ENCODE data around the gene USP20. TPM values are rescaled to one million over a fixed set of nuclear protein-coding genes. Genes with fewer than 3 reads are reported as not detected.

The USP20 gene
- total RNA-seq, 1 experiment from 2014 or later = 27.7 TPM

DNA sequence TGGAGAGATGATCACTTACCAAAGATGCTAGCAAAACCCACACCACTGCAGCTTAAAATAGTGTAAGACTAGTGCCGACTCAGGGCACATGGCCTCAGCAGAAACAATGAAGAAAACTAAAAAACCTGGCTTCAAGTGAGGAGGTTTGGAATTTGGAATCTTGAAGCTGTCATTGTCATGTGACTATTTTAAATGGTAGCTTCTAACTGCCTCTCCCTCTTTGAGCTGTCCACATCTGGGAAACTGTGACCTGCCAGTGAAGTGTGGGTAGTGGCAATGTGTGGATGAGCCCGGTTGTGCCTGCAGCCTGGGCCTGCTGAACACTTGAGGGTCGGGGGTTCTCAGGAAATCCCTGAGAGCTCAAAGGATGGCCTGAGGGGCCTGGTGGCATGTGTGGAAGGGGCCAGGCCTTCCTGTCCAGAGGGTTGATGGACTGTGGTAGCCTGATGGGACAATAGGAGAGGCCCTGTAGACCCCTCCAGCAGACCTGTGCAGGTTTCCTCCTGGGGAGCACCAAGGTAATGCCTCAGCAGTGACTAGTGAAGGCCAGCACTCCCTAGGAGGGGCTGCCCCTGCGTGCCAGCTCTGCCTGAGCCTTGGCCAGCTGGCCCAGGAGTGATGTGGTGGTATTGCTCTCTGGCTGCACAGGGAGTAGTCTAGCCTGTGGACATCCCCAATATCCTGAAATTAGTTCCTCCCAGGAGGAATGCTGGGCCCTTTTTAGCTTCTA lies 13.6 kb downstream of the USP20 start:
- DNase-seq (ENCODE audit: low spot score) = no peak
- in situ Hi-C loops (cut with HindIII; ENCODE audit: low sequenced_read_pairs) = no loop called here

DNA sequence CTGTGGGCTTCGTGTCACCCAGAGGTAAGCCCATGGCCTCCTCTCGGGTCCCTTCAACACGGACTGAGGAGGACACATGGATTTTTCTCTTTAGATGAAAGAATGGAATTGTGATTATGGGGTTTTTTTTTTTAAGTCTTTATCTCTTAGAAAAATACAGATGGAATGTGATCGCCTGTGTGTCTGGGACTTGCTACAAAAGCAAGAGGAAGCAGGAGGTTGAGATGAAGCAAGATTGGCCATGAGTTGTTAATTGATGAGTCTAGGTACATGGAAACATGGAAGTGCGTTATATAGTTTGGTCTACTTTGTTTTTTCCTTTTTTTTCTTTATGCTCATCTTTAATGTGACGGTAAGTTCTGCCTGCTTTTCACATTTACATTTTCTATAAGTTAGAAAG lies 14.6 kb downstream of the USP20 start:
- no peak for DNase-seq (ENCODE audit: low spot score)
- in situ Hi-C loops (cut with HindIII; ENCODE audit: low sequenced_read_pairs) = no loop called here

GRCh38 chr9:129850821-129851550 lies 15.7 kb downstream of the USP20 start:
- in situ Hi-C loops (cut with HindIII; ENCODE audit: low sequenced_read_pairs) = no loop called here
- no peak for DNase-seq (ENCODE audit: low spot score)

DNA sequence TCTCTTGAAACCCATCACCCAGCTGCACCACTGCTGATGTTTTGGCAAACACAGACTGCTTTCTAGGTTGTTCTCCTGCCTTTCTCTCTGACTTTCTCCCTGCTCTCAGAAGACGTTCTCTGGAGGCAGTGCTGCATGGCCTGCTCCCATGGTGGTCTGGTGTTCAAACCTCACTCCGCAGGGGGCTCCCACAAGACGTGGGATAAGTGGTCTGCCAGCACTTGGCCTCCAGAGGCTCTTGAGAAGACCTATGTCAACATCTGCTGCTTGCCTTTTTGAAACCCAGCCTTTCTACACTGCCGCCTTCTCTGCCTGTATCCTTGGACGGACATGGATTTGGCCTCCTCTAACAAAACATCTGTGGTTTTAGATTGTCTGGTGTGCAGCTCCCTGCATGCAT lies 16.6 kb downstream of the USP20 start:
- no peak for DNase-seq (ENCODE audit: low spot score)
- in situ Hi-C loops (cut with HindIII; ENCODE audit: low sequenced_read_pairs) = no loop called here

DNA sequence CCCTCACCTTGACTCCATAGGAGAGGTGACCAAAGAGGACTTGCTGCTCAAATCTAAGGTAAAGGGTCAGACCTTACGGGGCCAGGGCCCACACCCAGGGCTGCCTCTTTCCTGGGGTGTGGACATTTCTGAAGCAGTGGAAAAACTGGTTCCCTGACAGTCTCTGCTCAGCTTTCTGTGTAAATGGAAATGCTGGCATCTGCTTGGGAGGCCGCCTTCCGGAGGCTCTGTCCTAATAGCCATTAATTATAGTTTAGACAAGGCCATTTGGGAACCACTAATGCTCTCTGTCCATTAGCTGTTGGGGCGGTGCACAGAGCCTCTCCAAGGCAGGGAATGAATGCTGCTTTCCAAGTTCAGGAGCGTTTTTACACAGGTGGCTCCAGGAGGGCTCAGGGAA lies 17.3 kb downstream of the USP20 start:
- DNase-seq (ENCODE audit: low spot score) = no peak
- in situ Hi-C loops (cut with HindIII; ENCODE audit: low sequenced_read_pairs) = no loop called here

GRCh38 chr9:129853614-129854013 lies 18.4 kb downstream of the USP20 start:
- in situ Hi-C loops (cut with HindIII; ENCODE audit: low sequenced_read_pairs) = no loop called here
- no peak for DNase-seq (ENCODE audit: low spot score)

DNA sequence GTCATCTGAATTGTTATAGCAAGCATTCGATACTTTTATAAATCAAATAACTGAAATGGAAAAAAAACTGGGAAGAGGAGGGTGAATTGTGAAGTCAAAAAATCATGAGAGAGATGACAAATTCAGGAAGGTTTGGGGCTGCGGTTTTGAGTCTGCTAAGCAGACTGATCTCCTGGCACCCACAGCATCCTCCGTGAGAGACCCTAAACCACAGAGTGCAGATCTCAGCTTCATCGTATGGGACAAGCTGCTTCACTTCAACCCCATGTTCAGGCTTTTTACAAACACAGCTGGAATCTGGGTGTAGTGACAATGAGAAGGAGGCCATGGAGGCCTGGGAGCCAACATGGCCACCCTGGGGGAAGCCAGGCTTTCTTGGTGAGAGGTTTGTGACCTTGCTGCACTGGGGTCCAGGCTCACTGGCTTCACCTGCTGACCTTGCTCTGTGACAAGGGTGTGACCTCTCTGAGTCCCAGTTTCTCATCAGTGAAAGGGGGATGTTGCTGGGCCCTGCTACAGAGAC lies 19.4 kb downstream of the USP20 start:
- no peak for DNase-seq (ENCODE audit: low spot score)
- in situ Hi-C loops (cut with HindIII; ENCODE audit: low sequenced_read_pairs) = no loop called here

GRCh38 chr9:129857207-129857606 lies 21.9 kb downstream of the USP20 start:
- peak; percentile 23 for DNase-seq (ENCODE audit: low spot score)
- in situ Hi-C loops (cut with HindIII; ENCODE audit: low sequenced_read_pairs) = no loop called here

- in situ Hi-C loops (cut with HindIII; ENCODE audit: low sequenced_read_pairs) = no loop called here
Observed at GRCh38 chr9:129858167-129858962, 23.1 kb downstream of the USP20 start.

DNA sequence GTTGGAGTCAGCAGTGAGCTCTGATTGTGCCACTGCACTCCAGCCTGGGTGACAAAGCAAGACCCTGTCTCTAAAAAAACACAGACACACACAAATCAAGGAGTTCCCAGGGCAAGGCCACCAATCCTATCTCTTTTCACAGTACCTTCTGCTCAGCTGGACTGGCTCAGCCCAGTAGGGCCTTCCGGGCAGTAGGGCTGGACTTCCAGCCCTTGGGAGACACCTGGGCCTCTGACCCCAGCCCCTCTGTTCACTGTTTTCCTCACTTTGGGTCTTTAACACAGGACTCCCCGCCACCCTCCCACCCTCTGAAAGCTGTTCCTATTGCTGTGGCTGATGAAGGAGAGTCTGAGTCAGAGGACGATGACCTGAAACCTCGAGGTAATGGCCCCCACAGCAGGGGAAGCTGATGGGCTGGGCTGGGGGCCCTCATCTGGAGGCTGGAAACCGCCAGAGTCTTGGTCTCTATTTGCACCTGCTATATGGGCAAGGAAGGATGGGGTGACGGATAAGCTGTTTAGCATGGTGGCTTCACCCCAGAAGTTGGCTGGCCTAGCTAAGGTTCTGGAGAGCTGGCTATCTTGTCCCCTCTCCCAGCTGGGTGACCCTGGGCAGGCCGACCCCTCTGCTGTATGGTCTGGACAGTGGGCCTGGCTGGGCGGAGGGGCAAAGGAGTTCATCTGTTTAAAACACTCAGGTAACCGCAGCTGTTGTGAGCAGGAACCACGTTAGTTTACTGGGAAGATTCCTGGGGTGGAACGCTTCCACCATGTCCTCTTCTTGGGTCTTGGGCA lies 25.6 kb downstream of the USP20 start:
- in situ Hi-C loops (cut with HindIII; ENCODE audit: low sequenced_read_pairs) = no loop called here
- no peak for DNase-seq (ENCODE audit: low spot score)

More at GRCh38 chr9:129858167-129858962, 23.1 kb downstream of the USP20 start:
- DNase-seq (ENCODE audit: low spot score) = no peak

DNA sequence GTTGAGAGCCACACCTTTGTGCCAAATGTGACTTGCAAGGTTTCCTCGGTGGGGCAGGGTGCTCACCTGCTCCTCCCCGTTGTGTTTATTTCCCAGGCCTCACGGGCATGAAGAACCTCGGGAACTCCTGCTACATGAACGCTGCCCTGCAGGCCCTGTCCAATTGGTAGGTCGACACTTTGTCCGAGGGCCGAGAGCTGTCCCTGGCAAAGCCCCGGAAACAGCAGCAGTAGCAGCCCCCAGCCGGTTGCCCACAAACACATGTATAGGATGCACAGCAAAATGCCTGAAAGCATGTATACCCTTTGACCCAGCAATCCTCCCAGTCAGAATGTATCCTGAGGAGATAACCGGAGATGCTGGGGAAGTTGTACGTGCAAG lies 26.2 kb downstream of the USP20 start:
- in situ Hi-C loops (cut with HindIII; ENCODE audit: low sequenced_read_pairs) = no loop called here
- no peak for DNase-seq (ENCODE audit: low spot score)

DNA sequence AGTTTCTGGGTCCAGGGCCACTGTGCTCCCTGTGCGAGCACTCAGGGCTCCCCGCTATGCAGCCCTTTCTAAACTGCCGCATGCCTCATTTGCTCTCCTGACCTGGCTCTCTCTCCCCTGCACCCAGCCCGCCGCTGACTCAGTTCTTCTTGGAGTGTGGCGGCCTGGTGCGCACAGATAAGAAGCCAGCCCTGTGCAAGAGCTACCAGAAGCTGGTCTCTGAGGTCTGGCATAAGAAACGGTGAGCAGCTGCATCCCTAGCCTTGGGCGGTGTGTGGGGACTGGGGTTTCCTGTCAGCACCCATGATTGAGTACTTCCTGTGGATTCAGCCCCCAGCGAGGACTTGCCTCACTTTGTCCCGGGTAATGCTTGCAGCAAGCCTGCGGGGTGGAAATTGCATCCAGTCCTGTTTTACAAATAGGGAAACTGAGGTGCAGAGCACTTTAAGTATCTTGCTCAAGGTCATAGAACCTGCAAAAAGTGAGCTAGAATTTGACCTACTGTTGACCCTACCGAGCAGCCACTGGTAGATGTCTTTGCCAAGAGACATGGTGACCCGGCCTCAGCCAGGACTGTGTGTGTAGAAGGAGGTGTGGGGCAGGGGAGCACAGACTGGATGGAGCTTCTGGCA lies 27.9 kb downstream of the USP20 start:
- in situ Hi-C loops (cut with HindIII; ENCODE audit: low sequenced_read_pairs) = no loop called here
- DNase-seq (ENCODE audit: low spot score) = no peak

DNA sequence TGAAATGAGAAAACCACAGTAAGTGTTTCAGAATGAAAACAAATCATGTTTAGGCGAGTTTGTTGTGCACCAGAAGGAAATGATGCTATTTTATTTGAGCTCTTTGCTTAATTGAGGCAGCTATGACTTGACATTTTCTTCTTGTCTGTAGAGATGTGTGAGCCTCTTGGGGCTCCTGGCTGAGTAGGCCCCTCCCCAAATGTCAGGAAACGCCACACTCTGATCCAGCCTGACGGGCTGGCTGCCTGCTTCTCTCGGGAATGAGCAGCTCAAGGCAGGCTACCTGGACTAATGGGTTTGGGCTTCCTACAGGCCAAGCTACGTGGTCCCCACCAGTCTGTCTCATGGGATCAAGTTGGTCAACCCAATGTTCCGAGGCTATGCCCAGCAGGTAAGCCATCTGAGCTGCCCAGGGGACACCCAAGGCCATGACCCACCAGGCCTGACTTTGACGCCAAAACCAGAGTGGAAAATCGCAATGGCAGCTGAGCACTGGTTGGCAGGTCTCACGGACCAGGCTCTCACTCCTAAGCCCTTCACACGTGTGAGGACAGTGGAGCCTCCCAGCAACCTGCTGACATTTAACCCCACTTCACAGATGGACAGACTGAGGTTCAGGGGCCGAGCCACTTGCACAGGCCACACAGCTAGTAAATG lies 29.9 kb downstream of the USP20 start:
- in situ Hi-C loops (cut with HindIII; ENCODE audit: low sequenced_read_pairs) = no loop called here
- no peak for DNase-seq (ENCODE audit: low spot score)

GRCh38 chr9:129865668-129866320 lies 30.5 kb downstream of the USP20 start:
- no peak for DNase-seq (ENCODE audit: low spot score)
- in situ Hi-C loops (cut with HindIII; ENCODE audit: low sequenced_read_pairs) = no loop called here

DNA sequence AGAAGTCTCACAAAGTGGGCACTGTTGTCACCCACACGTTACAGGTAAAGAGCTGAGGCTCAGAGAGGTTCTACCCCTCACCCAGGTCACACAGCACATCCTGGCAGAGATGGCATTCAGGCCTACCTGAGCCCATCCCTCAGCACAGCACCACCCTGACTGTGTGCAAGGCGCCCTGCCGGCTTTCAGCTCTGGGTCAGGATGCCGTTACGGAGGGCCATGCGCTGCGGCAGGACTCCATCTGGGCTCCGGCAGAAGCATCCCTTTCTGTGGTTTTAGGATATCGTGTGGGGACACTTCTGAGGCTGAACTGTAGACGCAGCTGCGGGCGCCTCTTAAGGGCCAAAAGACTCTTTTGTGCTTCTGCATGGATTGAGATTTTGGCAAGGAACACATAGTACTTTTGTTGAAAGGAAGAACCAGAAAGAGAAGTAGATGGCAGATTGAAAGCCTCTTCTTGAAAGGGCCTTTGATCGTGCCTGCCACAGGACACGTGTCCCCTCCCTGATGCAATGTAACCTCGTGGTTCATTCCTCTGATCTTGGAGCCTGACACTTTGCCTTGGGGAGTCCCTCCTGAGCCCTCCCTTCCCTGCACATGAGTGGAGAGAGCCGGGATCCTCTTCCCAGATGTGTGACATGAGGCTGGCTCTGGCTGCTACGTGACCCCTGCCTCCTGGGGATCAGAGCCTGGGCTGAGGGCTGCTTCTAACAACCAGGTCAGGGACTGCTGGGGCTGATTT lies 31.3 kb downstream of the USP20 start:
- in situ Hi-C loops (cut with HindIII; ENCODE audit: low sequenced_read_pairs) = no loop called here
- no peak for DNase-seq (ENCODE audit: low spot score)

DNA sequence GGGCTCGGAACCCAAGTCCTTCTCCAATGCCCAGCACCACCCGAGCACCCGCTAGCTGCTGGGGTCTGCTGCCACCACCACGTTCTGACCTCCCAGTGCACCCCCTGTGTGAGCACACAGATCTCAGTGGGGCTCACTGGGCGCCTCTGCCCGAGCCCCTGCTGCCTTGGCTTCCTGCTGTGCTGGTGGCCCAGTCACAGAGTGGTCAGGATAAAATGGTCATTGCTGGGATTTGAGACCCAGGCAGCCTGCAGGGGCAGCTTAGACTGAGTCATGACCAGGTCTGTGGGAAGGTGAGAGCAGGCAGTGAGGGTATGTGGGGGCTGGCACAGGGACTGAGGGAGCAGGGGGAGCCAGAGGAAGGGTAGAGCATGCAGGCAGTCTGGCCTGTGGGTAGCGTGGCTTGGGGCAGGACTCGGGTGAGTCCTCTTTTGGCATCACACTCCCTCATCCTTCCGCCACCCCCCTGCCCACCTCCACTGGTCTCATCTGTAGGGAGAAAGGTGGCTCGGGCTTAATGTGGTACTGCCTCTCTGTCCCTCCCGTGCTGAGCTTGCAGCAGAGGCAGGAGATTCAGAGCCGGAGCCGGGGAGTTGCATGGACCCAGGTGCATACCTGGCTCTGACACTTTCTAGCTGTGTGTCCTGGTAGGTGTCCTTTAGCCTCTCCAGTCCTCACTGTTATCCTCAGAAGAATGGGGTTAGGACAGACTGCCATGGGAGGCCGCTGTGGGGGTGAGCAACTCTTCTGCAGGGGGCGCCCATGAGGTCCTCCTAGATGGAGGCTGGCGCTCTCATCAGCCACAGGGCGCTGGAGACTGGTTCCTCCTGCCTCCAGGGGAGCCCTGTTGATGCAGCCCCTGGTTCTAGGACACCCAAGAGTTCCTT lies 32.1 kb downstream of the USP20 start:
- in situ Hi-C loops (cut with HindIII; ENCODE audit: low sequenced_read_pairs) = no loop called here

More for the DNA sequence above, 32.1 kb downstream of the USP20 start:
- no peak for DNase-seq (ENCODE audit: low spot score)
